PC-3 (cell line): ENCODE data around the gene LSM12. TPM values are rescaled to one million over a fixed set of nuclear protein-coding genes. Genes with fewer than 3 reads are reported as not detected.

Source experiments
- ATAC-seq: fragments of 200-7000 bp; cut with Tn5 transposase; 2 replicates; pipeline ENCODE4 v1.9.1; 2020; ENCODE audit warnings: mild to moderate bottlenecking, moderate library complexity
- BruUV-seq: library from RNA; stranded (reverse); fragments of 400-500 nt; replicated peaks from 2 replicates; lab custom pipeline; 2021; lab: Mats Ljungman, UMichigan
- CTCF ChIA-PET: fragments of 300-600 bp; sonication (Branson Sonifier 250); formaldehyde crosslinking; loops from one replicate; lab custom pipeline; 2022; ENCODE audit warnings: antibody characterized with exemption; lab: Charles Lee
- POLR2A ChIA-PET: fragments of 300-600 bp; sonication (Branson Sonifier 250); formaldehyde crosslinking; loops from one replicate; lab custom pipeline; 2022; ENCODE audit warnings: antibody characterized with exemption; ENCODE audit not compliant: unreplicated experiment; lab: Charles Lee
- DNase-seq: peaks from one replicate; pipeline ENCODE4 v3.0.0-alpha.2; 2015
- H2AFZ ChIP-seq: fragments of 300-600 bp; sonication (generic); 2 replicates; pipeline ENCODE4 v1.6.0; 2016; ENCODE audit warnings: antibody characterized with exemption, low read length
- H3F3A ChIP-seq: fragments of 300-600 bp; sonication (generic); one replicate; pipeline ENCODE4 v1.6.0; 2017; ENCODE audit warnings: antibody characterized with exemption, low read length, control low read depth, mild to moderate bottlenecking; ENCODE audit not compliant: unreplicated experiment
- H3K27ac ChIP-seq: fragments of 300-600 bp; sonication (generic); 2 replicates; pipeline ENCODE4 v1.5.1; 2016; ENCODE audit warnings: mild to moderate bottlenecking, low read length
- H3K27me3 ChIP-seq: fragments of 300-600 bp; sonication (generic); 2 replicates; pipeline ENCODE4 v1.6.1; 2016; ENCODE audit warnings: low read length, mixed read lengths
- H3K36me3 ChIP-seq: fragments of 300-600 bp; sonication (generic); 2 replicates; pipeline ENCODE4 v1.6.1; 2016; ENCODE audit warnings: low read depth, mixed run types, low read length, mixed read lengths
- H3K4me1 ChIP-seq: fragments of 300-600 bp; sonication (generic); 2 replicates; pipeline ENCODE4 v1.5.1; 2016; ENCODE audit warnings: low read length; ENCODE audit not compliant: insufficient read depth
- H3K4me2 ChIP-seq: fragments of 300-600 bp; sonication (generic); 2 replicates; pipeline ENCODE4 v1.6.0; 2016; ENCODE audit warnings: low read length
- H3K4me3 ChIP-seq: fragments of 300-600 bp; sonication (generic); 2 replicates; pipeline ENCODE4 v1.5.1; 2016; ENCODE audit warnings: mild to moderate bottlenecking, low read length, mixed read lengths
- H3K79me2 ChIP-seq: fragments of 300-600 bp; sonication (generic); 2 replicates; pipeline ENCODE4 v1.6.1; 2017; ENCODE audit warnings: low read length, mixed read lengths
- H3K9ac ChIP-seq: fragments of 300-600 bp; sonication (generic); 2 replicates; pipeline ENCODE4 v1.6.0; 2016; ENCODE audit warnings: mild to moderate bottlenecking, low read length
- H3K9me2 ChIP-seq: fragments of 300-600 bp; sonication (generic); replicated peaks from 2 replicates; pipeline ENCODE4 v1.6.1; 2016; ENCODE audit warnings: mixed run types, low read length, mixed read lengths
- H3K9me3 ChIP-seq: fragments of 300-600 bp; sonication (generic); 2 replicates; pipeline ENCODE4 v1.6.1; 2016; ENCODE audit warnings: low read length, mixed read lengths
- H4K20me1 ChIP-seq: fragments of 300-600 bp; sonication (generic); 2 replicates; pipeline ENCODE4 v1.6.1; 2016; ENCODE audit warnings: low read length, mixed read lengths
- EZH2 ChIP-seq: fragments of 300-600 bp; sonication (generic); IDR thresholded peaks from one replicate; pipeline ENCODE4 v1.6.1; 2017; ENCODE audit warnings: antibody characterized with exemption, mild to moderate bottlenecking, low read length; ENCODE audit not compliant: unreplicated experiment
- EZH2phosphoT487 ChIP-seq: fragments of 300-600 bp; sonication (generic); IDR thresholded peaks from 2 replicates; pipeline ENCODE4 v1.6.1; 2018; ENCODE audit warnings: mild to moderate bottlenecking, antibody characterized with exemption, low read length, borderline replicate concordance
- intact Hi-C: fragments of 100-400 bp; cut with micrococcal nuclease; formaldehyde crosslinking; loops from 2 replicates; pipeline ENCODE4 v1.9.0; 2023
- total RNA-seq: library from RNA; depleted of rRNA; stranded (reverse); fragments of >200 nt; gene quantifications from 2 replicates; pipeline ENCODE4 v1.2.3, GENCODE V29; 2014; rRNA removed
- TF ChIP-seq, protein P1 (sequence below): fragments of 300-600 bp; sonication (generic); conservative IDR thresholded peaks from 2 replicates; pipeline ENCODE4 v1.5.1; 2017; ENCODE audit warnings: antibody characterized with exemption, low read depth, mild to moderate bottlenecking, low read length

Gene LSM12
- total RNA-seq, 1 experiment from 2014 or later, result 118 TPM

DNA sequence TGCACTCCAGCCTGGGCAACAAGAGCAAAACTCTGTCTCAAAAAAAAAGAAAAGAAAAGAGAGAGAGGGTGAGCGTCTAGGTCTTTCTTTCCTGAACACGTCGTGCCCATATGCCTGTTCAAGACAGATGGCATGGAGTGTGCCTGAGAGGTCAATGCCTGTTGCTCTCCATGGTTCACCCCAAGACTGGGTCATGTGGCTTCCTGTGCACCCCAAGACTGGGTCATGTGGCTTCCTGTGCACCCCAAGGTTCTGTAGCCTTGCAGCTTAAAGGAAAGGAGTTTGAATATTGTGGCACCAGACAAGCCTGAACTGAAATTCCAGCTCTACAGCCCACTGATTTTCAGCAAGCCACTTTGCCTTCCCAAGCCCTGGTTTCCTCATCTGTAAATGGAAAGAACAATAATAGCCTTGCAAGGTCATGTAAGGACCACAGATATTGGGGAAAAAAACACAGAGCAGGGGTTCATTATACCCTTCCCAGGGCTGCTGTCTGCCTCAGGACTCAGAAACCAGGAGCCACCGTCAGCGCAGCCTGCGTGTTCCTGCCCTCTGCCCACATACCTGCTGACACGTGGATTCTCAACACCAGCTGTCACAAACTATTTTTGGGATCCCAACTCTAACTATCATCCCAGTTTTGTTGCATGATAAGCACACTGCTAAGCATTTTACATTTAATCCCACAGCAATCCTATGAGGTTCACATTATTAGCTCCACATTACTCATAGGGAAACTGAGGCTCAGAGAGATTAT, 80.1 kb downstream of the LSM12 start:
- no peaks in the 10 kb centered on the region for H3K9me3 ChIP-seq
- POLR2A ChIA-PET, result interaction anchor here (0.7 kb wide), 1 partner anchor 167 kb away, joined by 5 read pairs; no protein-coding TSS in a partner anchor
- H3K9me2 ChIP-seq, result no peaks in the 10 kb centered on the region
- H3K9ac ChIP-seq, result no peak overlapping the region
- CTCF ChIA-PET, result no interaction called here
- ATAC-seq (no peak), DNase-seq (no peak)
- no peaks in the 10 kb centered on the region for H3F3A ChIP-seq
- no peaks in the 10 kb centered on the region for H4K20me1 ChIP-seq
- no TSS peak for BruUV-seq
- peaks cover 45% of the 10 kb centered on the region for H3K27me3 ChIP-seq
- H3K27ac ChIP-seq, result no peak overlapping the region
- no peak overlapping the region for H3K4me2 ChIP-seq
- TF ChIP-seq, protein P1, sequence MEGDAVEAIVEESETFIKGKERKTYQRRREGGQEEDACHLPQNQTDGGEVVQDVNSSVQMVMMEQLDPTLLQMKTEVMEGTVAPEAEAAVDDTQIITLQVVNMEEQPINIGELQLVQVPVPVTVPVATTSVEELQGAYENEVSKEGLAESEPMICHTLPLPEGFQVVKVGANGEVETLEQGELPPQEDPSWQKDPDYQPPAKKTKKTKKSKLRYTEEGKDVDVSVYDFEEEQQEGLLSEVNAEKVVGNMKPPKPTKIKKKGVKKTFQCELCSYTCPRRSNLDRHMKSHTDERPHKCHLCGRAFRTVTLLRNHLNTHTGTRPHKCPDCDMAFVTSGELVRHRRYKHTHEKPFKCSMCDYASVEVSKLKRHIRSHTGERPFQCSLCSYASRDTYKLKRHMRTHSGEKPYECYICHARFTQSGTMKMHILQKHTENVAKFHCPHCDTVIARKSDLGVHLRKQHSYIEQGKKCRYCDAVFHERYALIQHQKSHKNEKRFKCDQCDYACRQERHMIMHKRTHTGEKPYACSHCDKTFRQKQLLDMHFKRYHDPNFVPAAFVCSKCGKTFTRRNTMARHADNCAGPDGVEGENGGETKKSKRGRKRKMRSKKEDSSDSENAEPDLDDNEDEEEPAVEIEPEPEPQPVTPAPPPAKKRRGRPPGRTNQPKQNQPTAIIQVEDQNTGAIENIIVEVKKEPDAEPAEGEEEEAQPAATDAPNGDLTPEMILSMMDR, result no peak
- TF ChIP-seq EZH2, result no peak
- no peak for TF ChIP-seq EZH2phosphoT487
- intact Hi-C loops, result no loop called here
- H3K36me3 ChIP-seq, result no peaks in the 10 kb centered on the region
- H3K4me1 ChIP-seq, result no peaks in the 10 kb centered on the region
- H2AFZ ChIP-seq, result no peak overlapping the region
- H3K79me2 ChIP-seq, result no peaks in the 10 kb centered on the region
- H3K4me3 ChIP-seq, result no peak overlapping the region

DNA sequence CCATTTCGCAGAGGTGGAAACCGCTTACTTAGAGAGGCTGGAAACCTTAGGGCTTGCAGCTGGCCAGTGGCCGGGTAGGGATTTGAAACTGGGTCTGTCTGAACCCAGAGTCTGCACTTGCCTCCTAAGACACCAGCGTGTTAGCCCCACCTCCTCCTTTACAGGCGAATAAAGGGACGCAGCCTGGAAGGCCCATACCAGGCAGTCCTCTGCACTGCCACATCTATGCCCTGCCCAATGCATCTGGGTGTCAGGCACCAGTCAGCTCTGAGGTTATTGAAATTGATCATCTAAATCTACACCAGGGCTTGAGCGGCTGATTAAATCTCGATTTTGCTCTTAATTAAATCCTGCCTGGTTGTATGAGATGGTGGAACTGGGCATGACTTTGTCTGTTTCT, 82.0 kb downstream of the LSM12 start:
- Histone ChIP-seq H3K4me1 (no peaks in the 10 kb centered on the region), H3F3A (no peaks in the 10 kb centered on the region), H3K4me2 (no peak overlapping the region), H3K36me3 (no peaks in the 10 kb centered on the region), H3K9me3 (no peaks in the 10 kb centered on the region), H3K9ac (no peak overlapping the region), H3K79me2 (no peaks in the 10 kb centered on the region), H4K20me1 (no peaks in the 10 kb centered on the region), H3K27me3 (peaks cover 45% of the 10 kb centered on the region), H2AFZ (no peak overlapping the region), H3K4me3 (no peak overlapping the region), H3K9me2 (no peaks in the 10 kb centered on the region), H3K27ac (no peak overlapping the region)
- no TSS peak for BruUV-seq
- ATAC-seq (no peak), DNase-seq (no peak)
- ChIA-PET POLR2A (no interaction called here), CTCF (no interaction called here)
- TF ChIP-seq EZH2phosphoT487 (no peak), EZH2 (no peak)
- TF ChIP-seq, protein P1, result no peak
- intact Hi-C loops, result no loop called here

Other genes starting within 250 kb of the LSM12 start
- 34.3 and 46.8 TPM in 2 replicates for gene MPP3, start 233.5 kb downstream of the LSM12 start, total RNA-seq
- not detected in 2 replicates for gene CD300LG, start 219.5 kb downstream of the LSM12 start, total RNA-seq
- 7.7 and 8.2 TPM in 2 replicates for gene MPP2, start 159.1 kb downstream of the LSM12 start, total RNA-seq
- not detected in 2 replicates for gene PPY, start 124.2 kb downstream of the LSM12 start, total RNA-seq
- gene PYY, start 112.7 kb downstream of the LSM12 start, total RNA-seq, result not detected in 2 replicates
- 13.5 and 14.3 TPM in 2 replicates for gene NAGS, start 62.0 kb downstream of the LSM12 start, total RNA-seq
- gene TMEM101, start 51.7 kb downstream of the LSM12 start, total RNA-seq, result 75.5 and 85.8 TPM in 2 replicates
- 60.1 and 69.5 TPM in 2 replicates for gene G6PC3, start 4.1 kb upstream of the LSM12 start, total RNA-seq
- 39.1 and 47.1 TPM in 2 replicates for gene HDAC5, start 57.0 kb upstream of the LSM12 start, total RNA-seq
- 13.5 and 14.3 TPM in 2 replicates for gene HROB, start 75.3 kb upstream of the LSM12 start, total RNA-seq
- gene ASB16, start 104.0 kb upstream of the LSM12 start, total RNA-seq, result 0.35 and 0.51 TPM in 2 replicates
- 38.3 and 43.4 TPM in 2 replicates for gene TMUB2, start 120.3 kb upstream of the LSM12 start, total RNA-seq
- 73.9 and 78.3 TPM in 2 replicates for gene ATXN7L3, start 133.2 kb upstream of the LSM12 start, total RNA-seq
- 139 and 183 TPM in 2 replicates for gene UBTF, start 153.0 kb upstream of the LSM12 start, total RNA-seq
- gene SLC4A1, start 201.5 kb upstream of the LSM12 start, total RNA-seq, result not detected in 2 replicates
- 0.29 and 1.4 TPM in 2 replicates for gene RUNDC3A, start 241.9 kb upstream of the LSM12 start, total RNA-seq